SU-DHL-6 (cell line): Measurements from ENCODE around the gene PTPRG.

Experiments
- H2AFZ ChIP-seq: fragments of 200-600 bp; sonication (generic); 2 replicates; pipeline ENCODE4 v1.6.1; 2014; ENCODE audit warnings: low read depth, mild to moderate bottlenecking, moderate library complexity, mixed read lengths, antibody characterized with exemption, low read length; ENCODE audit not compliant: severe bottlenecking
- H3F3A ChIP-seq: fragments of 200-600 bp; shearing (Covaris generic); 2 replicates; pipeline ENCODE4 v1.6.0; 2016; ENCODE audit warnings: antibody characterized with exemption, mild to moderate bottlenecking; ENCODE audit not compliant: insufficient read depth
- H3K27ac ChIP-seq: fragments of 200-600 bp; sonication (generic); 2 replicates; pipeline ENCODE4 v1.5.1; 2016; ENCODE audit warnings: low read depth, mild to moderate bottlenecking, low read length, moderate library complexity, mixed read lengths
- H3K27me3 ChIP-seq: fragments of 200-600 bp; sonication (generic), shearing (Covaris generic); 2 replicates; pipeline ENCODE4 v1.6.0; 2014; ENCODE audit warnings: mild to moderate bottlenecking, low read length
- H3K36me3 ChIP-seq: fragments of 200-600 bp; sonication (generic); 2 replicates; pipeline ENCODE4 v1.6.1; 2014; ENCODE audit warnings: mild to moderate bottlenecking, low read length, mixed read lengths
- H3K4me2 ChIP-seq: fragments of 300-600, 200-600 bp; shearing (Covaris generic), sonication (generic); 2 replicates; pipeline ENCODE4 v1.6.0; 2014; ENCODE audit warnings: low read length, low read depth, mild to moderate bottlenecking; ENCODE audit not compliant: poor library complexity, severe bottlenecking
- H3K4me3 ChIP-seq: fragments of 200-600 bp; sonication (generic); 2 replicates; pipeline ENCODE4 v1.5.1; 2014; ENCODE audit warnings: antibody characterized with exemption, low read length, mild to moderate bottlenecking, mixed read lengths; ENCODE audit not compliant: insufficient read depth, poor library complexity, severe bottlenecking
- H3K79me2 ChIP-seq: fragments of 200-600 bp; sonication (generic); 2 replicates; pipeline ENCODE4 v1.6.1; 2014; ENCODE audit warnings: mild to moderate bottlenecking, low read length, moderate library complexity; ENCODE audit not compliant: insufficient read depth
- H3K9ac ChIP-seq: fragments of 200-600 bp; sonication (generic); 2 replicates; pipeline ENCODE4 v1.7.0; 2014; ENCODE audit warnings: mild to moderate bottlenecking, low read length
- H3K9me2 ChIP-seq: fragments of 200-600 bp; sonication (generic); replicated peaks from 2 replicates; pipeline ENCODE4 v1.6.1; 2014; ENCODE audit warnings: low read length; ENCODE audit not compliant: insufficient read depth
- H3K9me3 ChIP-seq: fragments of 200-600 bp; sonication (generic); 2 replicates; pipeline ENCODE4 v1.6.1; 2014; ENCODE audit warnings: low read length, mixed read lengths; ENCODE audit not compliant: insufficient read depth
- H4K20me1 ChIP-seq: fragments of 200-600 bp; sonication (generic); 2 replicates; pipeline ENCODE4 v1.6.1; 2014; ENCODE audit warnings: low read depth, mild to moderate bottlenecking, antibody characterized with exemption, low read length, moderate library complexity, mixed read lengths
- CTCF ChIP-seq: fragments of 200-600 bp; sonication (generic); IDR thresholded peaks from one replicate; pipeline ENCODE4 v1.5.1; 2017; ENCODE audit warnings: antibody characterized with exemption, mild to moderate bottlenecking, low read length, moderate library complexity; ENCODE audit not compliant: insufficient read depth, poor library complexity, severe bottlenecking
- EZH2phosphoT487 ChIP-seq: fragments of 200-600 bp; sonication (generic), shearing (Covaris generic); conservative IDR thresholded peaks from 2 replicates; pipeline ENCODE4 v1.6.1; 2018; ENCODE audit warnings: mild to moderate bottlenecking, antibody characterized with exemption, low read length, moderate library complexity, mixed read lengths

PTPRG gene

GRCh38 chr3:61532739-61533500, 28.5 kb upstream of the PTPRG start:
- no peak for TF ChIP-seq CTCF
- no peaks in the 10 kb centered on the region for H3K9me3 ChIP-seq
- no peaks in the 10 kb centered on the region for H4K20me1 ChIP-seq
- no peak overlapping the region for H2AFZ ChIP-seq
- H3K9ac ChIP-seq, result no peak overlapping the region
- no peaks in the 10 kb centered on the region for H3K79me2 ChIP-seq
- no peaks in the 10 kb centered on the region for H3K9me2 ChIP-seq
- H3F3A ChIP-seq, result no peaks in the 10 kb centered on the region
- H3K27ac ChIP-seq, result no peak overlapping the region
- H3K4me3 ChIP-seq, result no peak overlapping the region
- H3K36me3 ChIP-seq, result no peaks in the 10 kb centered on the region
- no peaks in the 10 kb centered on the region for H3K27me3 ChIP-seq
- no peak overlapping the region for H3K4me2 ChIP-seq

GRCh38 chr3:61535826-61536225, 25.5 kb upstream of the PTPRG start:
- Histone ChIP-seq H3K9me2 (no peaks in the 10 kb centered on the region), H3K27ac (no peak overlapping the region)

GRCh38 chr3:61537366-61537765, 24.0 kb upstream of the PTPRG start:
- no peaks in the 10 kb centered on the region for H3K9me3 ChIP-seq
- no peaks in the 10 kb centered on the region for H4K20me1 ChIP-seq
- TF ChIP-seq CTCF (no peak), EZH2phosphoT487 (no peak)
- H3K9me2 ChIP-seq, result no peaks in the 10 kb centered on the region
- no peak overlapping the region for H3K4me2 ChIP-seq
- H3K27me3 ChIP-seq, result no peaks in the 10 kb centered on the region
- H2AFZ ChIP-seq, result no peak overlapping the region
- H3K4me3 ChIP-seq, result no peak overlapping the region
- H3F3A ChIP-seq, result no peaks in the 10 kb centered on the region
- no peak overlapping the region for H3K9ac ChIP-seq
- no peaks in the 10 kb centered on the region for H3K36me3 ChIP-seq
- H3K79me2 ChIP-seq, result no peaks in the 10 kb centered on the region
- no peak overlapping the region for H3K27ac ChIP-seq

More at GRCh38 chr3:61535826-61536225, 25.5 kb upstream of the PTPRG start:
- H3K4me3 ChIP-seq, result no peak overlapping the region
- no peaks in the 10 kb centered on the region for H3K36me3 ChIP-seq
- H3K4me2 ChIP-seq, result no peak overlapping the region
- H3F3A ChIP-seq, result no peaks in the 10 kb centered on the region
- no peak overlapping the region for H2AFZ ChIP-seq
- H3K27me3 ChIP-seq, result no peaks in the 10 kb centered on the region
- H3K9me3 ChIP-seq, result no peaks in the 10 kb centered on the region
- H3K9ac ChIP-seq, result no peak overlapping the region
- TF ChIP-seq EZH2phosphoT487, result no peak
- no peak for TF ChIP-seq CTCF
- H4K20me1 ChIP-seq, result no peaks in the 10 kb centered on the region
- no peaks in the 10 kb centered on the region for H3K79me2 ChIP-seq
